Endodermal cell (in vitro differentiated cells): ENCODE data around the gene CBX2. TPM values are rescaled to one million over a fixed set of nuclear protein-coding genes. Genes with fewer than 3 reads are reported as not detected.

Source experiments
- DNase-seq: peaks from one replicate; pipeline ENCODE4 v3.0.0-alpha.2; 2017
- H3K27ac ChIP-seq: 2 replicates; pipeline ENCODE4 v1.5.1; 2013; ENCODE audit warnings: mild to moderate bottlenecking, low read depth, low read length, moderate library complexity
- H3K27me3 ChIP-seq: 2 replicates; pipeline ENCODE4 v1.6.1; 2013; ENCODE audit warnings: mild to moderate bottlenecking, low read length, moderate library complexity; ENCODE audit not compliant: insufficient read depth, control insufficient read depth, poor library complexity, severe bottlenecking
- H3K36me3 ChIP-seq: 2 replicates; pipeline ENCODE4 v1.7.0; 2013; ENCODE audit warnings: mild to moderate bottlenecking, low read length, moderate library complexity; ENCODE audit not compliant: control insufficient read depth, insufficient read depth
- H3K4me1 ChIP-seq: one replicate; pipeline ENCODE4 v1.7.0; 2013; ENCODE audit warnings: low read length; ENCODE audit not compliant: control insufficient read depth, insufficient read depth
- H3K4me3 ChIP-seq: 2 replicates; pipeline ENCODE4 v1.5.1; 2013; ENCODE audit warnings: mild to moderate bottlenecking, low read length, moderate library complexity
- H3K9ac ChIP-seq: 2 replicates; pipeline ENCODE4 v1.6.1; 2013; ENCODE audit warnings: mild to moderate bottlenecking, low read length, moderate library complexity; ENCODE audit not compliant: poor library complexity, severe bottlenecking; ENCODE audit errors: extremely low read depth
- H3K9me3 ChIP-seq: 2 replicates; pipeline ENCODE4 v1.6.1; 2013; ENCODE audit warnings: mild to moderate bottlenecking, low read length, moderate library complexity; ENCODE audit not compliant: control insufficient read depth
- H3K27ac Mint-ChIP-seq: 2 replicates; pipeline ENCODE4 v1.8.0; 2020; ENCODE audit warnings: mixed read lengths
- H3K27me3 Mint-ChIP-seq: 2 replicates; pipeline ENCODE4 v1.8.0; 2021; ENCODE audit warnings: mild to moderate bottlenecking, mixed read lengths; ENCODE audit not compliant: insufficient read depth
- H3K36me3 Mint-ChIP-seq: 2 replicates; pipeline ENCODE4 v1.8.0; 2020; ENCODE audit warnings: low read depth, mixed read lengths
- H3K4me1 Mint-ChIP-seq: 2 replicates; pipeline ENCODE4 v1.8.0; 2020; ENCODE audit warnings: mixed read lengths
- H3K4me3 Mint-ChIP-seq: 2 replicates; pipeline ENCODE4 v1.8.0; 2020; ENCODE audit warnings: mild to moderate bottlenecking, moderate library complexity, mixed read lengths
- H3K9me3 Mint-ChIP-seq: 2 replicates; pipeline ENCODE4 v1.8.0; 2020; ENCODE audit warnings: mild to moderate bottlenecking, mixed read lengths
- WGBS, 2 experiments: methylation state at CpG; one replicate each; pipeline versions ENCODE4 v1.1.5 to v1.1.7; 2013; ENCODE audit warnings: missing lambda C conversion rate in 2 of 2, mixed read lengths in 1 of 2; ENCODE audit not compliant: insufficient coverage in 1 of 2, insufficient read length in 1 of 2; 5-methylcytosine and 5-hydroxymethylcytosine counted together
- total RNA-seq, 2 donors: library from RNA; stranded (reverse); fragmentation: NEBNext Ultra II Directional in 1 of 2; extraction: Animal tissue kit (Norgen Biotek cat#: 25700) in 1 of 2; gene quantifications; 2 replicates in 1 of 2; 3 replicates in 1 of 2; pipeline ENCODE4 v1.2.1, GENCODE V29; 2021
- TF ChIP-seq, protein P1 (sequence below): fragments of 200-600 bp; sonication (generic); conservative IDR thresholded peaks from 2 replicates; pipeline ENCODE4 v1.5.0; 2021; ENCODE audit warnings: antibody characterized with exemption, mild to moderate bottlenecking

Gene CBX2
- total RNA-seq, 2 donors from 2014 or later: 75.0 to 78.6 TPM

DNA sequence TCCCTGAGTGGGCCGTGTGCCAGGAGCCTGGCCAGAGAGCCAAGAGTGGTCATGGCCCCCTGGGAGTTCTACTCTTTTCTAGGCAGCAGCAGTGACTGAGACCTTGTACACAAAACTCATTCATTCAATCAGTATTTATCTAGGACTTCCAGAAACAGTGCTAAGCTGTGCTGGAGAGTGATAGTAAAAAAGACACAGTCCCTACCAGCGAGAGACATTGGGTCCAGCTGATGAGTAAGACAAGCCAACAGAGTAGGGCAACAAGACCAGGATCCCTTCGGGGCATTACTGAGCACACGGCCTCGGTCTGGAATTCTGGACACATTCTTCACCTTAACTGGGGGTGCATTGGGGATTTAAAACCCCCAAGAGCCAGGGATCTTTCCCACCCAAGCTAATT lies 41.1 kb downstream of the CBX2 start:
- TF ChIP-seq, protein P1, sequence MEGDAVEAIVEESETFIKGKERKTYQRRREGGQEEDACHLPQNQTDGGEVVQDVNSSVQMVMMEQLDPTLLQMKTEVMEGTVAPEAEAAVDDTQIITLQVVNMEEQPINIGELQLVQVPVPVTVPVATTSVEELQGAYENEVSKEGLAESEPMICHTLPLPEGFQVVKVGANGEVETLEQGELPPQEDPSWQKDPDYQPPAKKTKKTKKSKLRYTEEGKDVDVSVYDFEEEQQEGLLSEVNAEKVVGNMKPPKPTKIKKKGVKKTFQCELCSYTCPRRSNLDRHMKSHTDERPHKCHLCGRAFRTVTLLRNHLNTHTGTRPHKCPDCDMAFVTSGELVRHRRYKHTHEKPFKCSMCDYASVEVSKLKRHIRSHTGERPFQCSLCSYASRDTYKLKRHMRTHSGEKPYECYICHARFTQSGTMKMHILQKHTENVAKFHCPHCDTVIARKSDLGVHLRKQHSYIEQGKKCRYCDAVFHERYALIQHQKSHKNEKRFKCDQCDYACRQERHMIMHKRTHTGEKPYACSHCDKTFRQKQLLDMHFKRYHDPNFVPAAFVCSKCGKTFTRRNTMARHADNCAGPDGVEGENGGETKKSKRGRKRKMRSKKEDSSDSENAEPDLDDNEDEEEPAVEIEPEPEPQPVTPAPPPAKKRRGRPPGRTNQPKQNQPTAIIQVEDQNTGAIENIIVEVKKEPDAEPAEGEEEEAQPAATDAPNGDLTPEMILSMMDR: no peak
- Mint-ChIP-seq H3K27ac (no peak overlapping the region), H3K9me3 (peaks cover 5% of the 10 kb centered on the region), H3K4me1 (peaks cover 7% of the 10 kb centered on the region), H3K36me3 (no peaks in the 10 kb centered on the region), H3K4me3 (no peak overlapping the region), H3K27me3 (peaks cover 95% of the 10 kb centered on the region)
- Histone ChIP-seq H3K27me3 (peaks cover 89% of the 10 kb centered on the region), H3K9ac (no peak overlapping the region), H3K9me3 (no peaks in the 10 kb centered on the region), H3K4me3 (no peak overlapping the region), H3K36me3 (no peaks in the 10 kb centered on the region), H3K4me1 (peaks cover 3% of the 10 kb centered on the region), H3K27ac (no peak overlapping the region)
- DNase-seq: no peak
- WGBS, 2 experiments: 90 to 100% methylated on average over 1 to 5 of the region's 5 CpGs

DNA sequence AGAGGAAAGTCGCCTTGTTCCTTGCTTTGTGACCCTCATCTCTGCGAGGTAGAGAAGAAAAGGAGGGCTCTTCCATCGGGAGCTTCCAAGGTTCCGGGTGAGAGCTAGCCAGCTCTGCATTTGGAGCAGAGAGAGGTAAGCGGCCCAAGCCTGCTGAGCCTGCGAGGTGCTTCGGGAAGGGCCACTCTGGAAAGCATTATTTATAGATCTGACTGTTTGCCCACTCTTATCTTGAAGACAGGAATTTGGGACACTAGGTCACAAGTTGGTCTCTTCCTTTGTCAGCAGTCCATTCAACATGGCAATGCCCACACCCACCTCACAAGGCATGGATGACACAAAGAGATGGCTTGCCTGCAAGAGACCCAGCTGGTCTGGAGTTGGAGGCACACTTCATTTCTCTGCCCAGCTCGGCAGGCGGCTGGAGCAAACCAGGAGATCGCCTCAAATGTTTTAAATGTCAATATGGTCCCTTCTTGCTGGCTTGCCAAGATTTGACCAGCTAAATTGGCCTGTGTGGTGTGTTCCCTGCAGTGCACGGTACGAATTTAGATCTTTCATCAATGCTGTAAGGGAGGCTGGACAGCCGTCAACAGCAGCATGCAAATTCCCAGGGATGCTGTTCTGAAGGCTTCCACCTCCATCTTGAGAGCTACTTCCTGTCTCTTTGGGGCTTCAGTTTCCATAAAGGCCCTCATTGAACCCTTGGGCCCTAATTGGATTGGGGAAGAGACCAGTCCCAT lies 41.8 kb downstream of the CBX2 start:
- WGBS, 2 experiments: 88% methylated on average over 13 of the region's 13 CpGs
- H3K4me1 ChIP-seq: peaks cover 3% of the 10 kb centered on the region
- Mint-ChIP-seq H3K27me3 (peaks cover 95% of the 10 kb centered on the region), H3K9me3 (peaks cover 3% of the 10 kb centered on the region), H3K27ac (no peak overlapping the region), H3K4me3 (no peak overlapping the region), H3K4me1 (peaks cover 3% of the 10 kb centered on the region), H3K36me3 (peaks cover 3% of the 10 kb centered on the region)
- no peak overlapping the region for H3K4me3 ChIP-seq
- H3K36me3 ChIP-seq: no peaks in the 10 kb centered on the region
- no peak overlapping the region for H3K27ac ChIP-seq
- no peak for DNase-seq
- TF ChIP-seq, protein P1: no peak
- H3K9ac ChIP-seq: no peak overlapping the region
- no peaks in the 10 kb centered on the region for H3K9me3 ChIP-seq
- H3K27me3 ChIP-seq: peaks cover 89% of the 10 kb centered on the region

DNA sequence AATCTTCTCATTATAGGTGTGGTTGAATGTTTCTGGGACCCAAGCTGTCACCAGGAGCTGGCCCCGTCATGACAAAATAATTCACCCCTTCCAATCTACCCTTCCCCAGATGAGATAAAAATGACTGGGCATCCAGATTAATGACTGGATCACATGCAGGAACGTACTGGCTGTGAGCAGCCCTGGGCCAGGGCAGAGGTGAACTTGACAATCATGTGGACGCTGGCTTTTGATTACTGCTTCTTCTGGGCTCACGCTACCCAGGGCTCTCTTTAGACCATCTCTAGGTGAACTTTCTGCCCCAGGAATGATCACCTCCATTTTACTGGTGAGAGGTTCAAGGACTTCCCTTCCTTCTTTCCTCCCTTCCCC lies 43.0 kb downstream of the CBX2 start:
- peaks cover 95% of the 10 kb centered on the region for H3K27me3 Mint-ChIP-seq
- Histone ChIP-seq H3K9me3 (no peaks in the 10 kb centered on the region), H3K27me3 (peaks cover 89% of the 10 kb centered on the region), H3K36me3 (no peaks in the 10 kb centered on the region), H3K4me3 (no peak overlapping the region), H3K9ac (no peak overlapping the region), H3K4me1 (no peaks in the 10 kb centered on the region), H3K27ac (no peak overlapping the region)
- TF ChIP-seq, protein P1: no peak
- peaks cover 3% of the 10 kb centered on the region for H3K36me3 Mint-ChIP-seq
- H3K9me3 Mint-ChIP-seq: peaks cover 3% of the 10 kb centered on the region
- H3K27ac Mint-ChIP-seq: no peak overlapping the region
- H3K4me1 Mint-ChIP-seq: peaks cover 2% of the 10 kb centered on the region
- no peak overlapping the region for H3K4me3 Mint-ChIP-seq
- 88% methylated on average over 4 of the region's 4 CpGs for WGBS, 2 experiments
- DNase-seq: no peak
